Adrenal gland (tissue), 5 donors: Measurements from ENCODE around the gene CSRP1.

Experiments used
- CTCF ChIP-seq, 6 experiments: fragments of 450-650 bp in 4 of 6; fragments of 200-600 bp in 2 of 6; sonication (generic) in 1 of 6; IDR thresholded peaks; 1 replicate in 5 of 6; 2 replicates in 1 of 6; pipeline versions ENCODE4 v1.5.1 to v1.8.0; 2016 to 2021; ENCODE audit warnings: antibody characterized with exemption in 6 of 6, mild to moderate bottlenecking in 2 of 6, moderate library complexity in 1 of 6
- POLR2A ChIP-seq, 2 donors: fragments of 450-650 bp; IDR thresholded peaks; one replicate each; pipeline ENCODE4 v1.6.1; 2017; ENCODE audit warnings: antibody characterized with exemption in 2 of 2, mild to moderate bottlenecking in 2 of 2, moderate library complexity in 1 of 2
- donor health status: DM: no; HTN: no; CAD: no.

GRCh38 chr1:201482755-201483154, 24.2 kb downstream of the CSRP1 start:
- TF ChIP-seq CTCF (IDR thresholded peaks at IDR 0.05) (no peak), POLR2A (IDR thresholded peaks at IDR 0.05) (no peak)
